Measurements from ENCODE around the gene TMEM25.
"Not testable (repeated sequence)": the region's sequence is repeated elsewhere in the genome, so short reads cannot be mapped to it uniquely, and the experiment has no call there.

The TMEM25 gene

GRCh38 chr11:118532852-118533768 lies 2.1 kb downstream of the TMEM25 start:
- DNase-seq, result no peak

GRCh38 chr11:118533769-118534729 lies 3.1 kb downstream of the TMEM25 start:
- DNase-seq, result no peak

GRCh38 chr11:118535261-118535660 lies 4.3 kb downstream of the TMEM25 start:
- no peak for DNase-seq

- DNase-seq, result no peak
Observed at GRCh38 chr11:118536726-118537125, 5.7 kb downstream of the TMEM25 start.

- DNase-seq, result no peak
Observed at GRCh38 chr11:118537409-118537980, 6.5 kb downstream of the TMEM25 start.

GRCh38 chr11:118544010-118544646 lies 13.1 kb downstream of the TMEM25 start:
- DNase-seq, result no peak

- no peak for DNase-seq
Observed at GRCh38 chr11:118544647-118545010, 13.6 kb downstream of the TMEM25 start.

- no peak for DNase-seq
Observed at GRCh38 chr11:118545533-118545932, 14.5 kb downstream of the TMEM25 start.

GRCh38 chr11:118547132-118547531 lies 16.1 kb downstream of the TMEM25 start:
- no peak for DNase-seq

- DNase-seq, result no peak
Observed at GRCh38 chr11:118552341-118552740, 21.3 kb downstream of the TMEM25 start.

- DNase-seq, result no peak
Observed at GRCh38 chr11:118560806-118561205, 29.8 kb downstream of the TMEM25 start.

GRCh38 chr11:118565051-118565450 lies 34.1 kb downstream of the TMEM25 start:
- no peak for DNase-seq

GRCh38 chr11:118569670-118570069 lies 38.7 kb downstream of the TMEM25 start:
- no peak for DNase-seq

- DNase-seq, result no peak
Observed at GRCh38 chr11:118570787-118571186, 39.8 kb downstream of the TMEM25 start.

GRCh38 chr11:118571701-118572060 lies 40.7 kb downstream of the TMEM25 start:
- DNase-seq, result not testable (repeated sequence)

- DNase-seq, result peak; percentile 41
Observed at GRCh38 chr11:118572061-118572980, 41.3 kb downstream of the TMEM25 start, which contains the start of gene ARCN1. Gene ARCN1, plus strand, starts transcription at chr11:118572409. Its CDS starts 139 bp downstream, at chr11:118572548.

- DNase-seq, result no peak
Observed at GRCh38 chr11:118572981-118573550, 42.1 kb downstream of the TMEM25 start.

- DNase-seq, result no peak
Observed at GRCh38 chr11:118574636-118575035, 43.6 kb downstream of the TMEM25 start.

- DNase-seq, result not testable (repeated sequence)
Observed at GRCh38 chr11:118577995-118578394, 47.0 kb downstream of the TMEM25 start.

GRCh38 chr11:118581057-118581456 lies 50.1 kb downstream of the TMEM25 start:
- no peak for DNase-seq

Measured in NCI-H2029 treated with DMSO at 0.1 percent for 48 hours (cell line).